H1 (cell line): ENCODE measurements around the gene GRSF1. TPM values are rescaled to one million over a fixed set of nuclear protein-coding genes. Genes with fewer than 3 reads are reported as not detected.

Source experiments
- CTCF ChIA-PET: fragments of 300-600 bp; sonication (Branson Sonifier 250); formaldehyde crosslinking; loops from one replicate; lab custom pipeline; 2021; ENCODE audit not compliant: partially characterized antibody; lab: Charles Lee
- POLR2A ChIA-PET: fragments of 300-600 bp; sonication (Branson Sonifier 250); formaldehyde crosslinking; loops from one replicate; lab custom pipeline; 2021; ENCODE audit warnings: inconsistent platforms; ENCODE audit not compliant: partially characterized antibody; lab: Charles Lee
- DNase-seq, 2 experiments: peaks; one replicate each; pipeline versions ENCODE4 v3.0.0 to v3.0.0-alpha.2; 2010 to 2022; ENCODE audit warnings: low spot score in 2 of 2, low read depth in 1 of 2, mixed read lengths in 1 of 2
- FAIRE-seq: peaks from 2 replicates; lab custom pipeline; 2011; peaks lifted over from hg19 to GRCh38; lab: Jason Lieb, UNC
- H2AFZ ChIP-seq: 2 replicates; pipeline ENCODE4 v1.8.1; 2012; ENCODE audit warnings: low read length, inconsistent platforms
- H2AK5ac ChIP-seq: 2 replicates; pipeline ENCODE4 v1.6.1; 2013; ENCODE audit warnings: low read depth, low read length
- H2BK120ac ChIP-seq: replicated peaks from 2 replicates; pipeline ENCODE3; 2013; ENCODE audit warnings: low read depth, low read length, inconsistent platforms
- H2BK12ac ChIP-seq: 2 replicates; pipeline ENCODE4 v1.6.1; 2013; ENCODE audit warnings: low read depth, low read length
- H2BK15ac ChIP-seq: 2 replicates; pipeline ENCODE4 v1.6.1; 2013; ENCODE audit warnings: low read length
- H2BK20ac ChIP-seq: 2 replicates; pipeline ENCODE4 v1.6.1; 2013; ENCODE audit warnings: low read length
- H2BK5ac ChIP-seq: 2 replicates; pipeline ENCODE4 v1.6.1; 2013; ENCODE audit warnings: low read depth, low read length
- H3K14ac ChIP-seq: 2 replicates; pipeline ENCODE4 v1.6.1; 2013; ENCODE audit warnings: inconsistent platforms; ENCODE audit not compliant: insufficient read length
- H3K18ac ChIP-seq: 2 replicates; pipeline ENCODE4 v1.6.1; 2013; ENCODE audit warnings: low read length; ENCODE audit errors: extremely low read depth
- H3K23ac ChIP-seq: 2 replicates; pipeline ENCODE4 v1.6.1; 2013; ENCODE audit warnings: inconsistent platforms; ENCODE audit not compliant: insufficient read length
- H3K23me2 ChIP-seq: 2 replicates; pipeline ENCODE4 v1.6.1; 2013; ENCODE audit warnings: low read depth, low read length
- H3K27ac ChIP-seq: 2 replicates; pipeline ENCODE4 v1.6.1; 2011; ENCODE audit warnings: low read depth, low read length, inconsistent platforms
- H3K27me3 ChIP-seq, 4 experiments: replicated peaks in 1 of 4; 1 replicate in 1 of 4; 2 replicates in 3 of 4; pipeline versions ENCODE4 v1.6.1 to v1.8.1; 2011 to 2013; ENCODE audit warnings: low read length in 3 of 4, mild to moderate bottlenecking in 3 of 4, inconsistent platforms in 2 of 4, mixed read lengths in 2 of 4, moderate library complexity in 1 of 4; ENCODE audit not compliant: control insufficient read depth in 3 of 4, insufficient read depth in 3 of 4; ENCODE audit errors: extremely low read depth in 1 of 4
- H3K36me3 ChIP-seq, 4 experiments: 2 replicates each; pipeline versions ENCODE4 v1.6.1 to v1.8.1; 2011 to 2013; ENCODE audit warnings: mild to moderate bottlenecking in 4 of 4, low read length in 3 of 4, moderate library complexity in 2 of 4, control low read depth in 1 of 4, inconsistent platforms in 1 of 4; ENCODE audit not compliant: insufficient read depth in 4 of 4, control insufficient read depth in 2 of 4
- H3K4ac ChIP-seq: replicated peaks from 2 replicates; pipeline ENCODE3; 2013; ENCODE audit warnings: low read length, low read depth, mixed read lengths, inconsistent platforms; ENCODE audit not compliant: insufficient read length
- H3K4me1 ChIP-seq, 4 experiments: replicated peaks in 1 of 4; 1 replicate in 1 of 4; 2 replicates in 3 of 4; pipeline versions ENCODE4 v1.6.1 to v1.8.1; 2011 to 2013; ENCODE audit warnings: low read length in 3 of 4, inconsistent platforms in 2 of 4, mixed read lengths in 1 of 4; ENCODE audit not compliant: insufficient read depth in 4 of 4, control insufficient read depth in 3 of 4
- H3K4me2 ChIP-seq, 2 experiments: 2 replicates each; pipeline versions ENCODE4 v1.6.1 to v1.8.1; 2011 to 2013; ENCODE audit warnings: low read depth in 2 of 2, low read length in 2 of 2, control low read depth in 1 of 2, inconsistent platforms in 1 of 2, mild to moderate bottlenecking in 1 of 2; ENCODE audit not compliant: insufficient read depth in 1 of 2
- H3K4me3 ChIP-seq, 4 experiments: fragments of 200-600, 300-600 bp in 1 of 4; sonication (generic), shearing (Covaris generic), sonication (Bioruptor Twin) in 1 of 4; 2 replicates each; pipeline versions ENCODE4 v1.5.1 to v1.8.1; 2011 to 2016; ENCODE audit warnings: low read length in 4 of 4, low read depth in 3 of 4, control low read depth in 2 of 4, inconsistent platforms in 2 of 4, mild to moderate bottlenecking in 2 of 4, mixed read lengths in 1 of 4, moderate library complexity in 1 of 4; ENCODE audit not compliant: insufficient read depth in 2 of 4; ENCODE audit errors: extremely low read depth in 1 of 4
- H3K56ac ChIP-seq: replicated peaks from 2 replicates; pipeline ENCODE3; 2013; ENCODE audit warnings: low read depth, mild to moderate bottlenecking, mixed read lengths, low read length, inconsistent platforms; ENCODE audit not compliant: insufficient read length
- H3K79me1 ChIP-seq: 2 replicates; pipeline ENCODE4 v1.6.1; 2013; ENCODE audit warnings: low read depth, low read length, control low read depth
- H3K79me2 ChIP-seq, 2 experiments: 2 replicates each; pipeline versions ENCODE4 v1.6.1 to v1.8.1; 2012 to 2013; ENCODE audit warnings: low read length in 2 of 2, mild to moderate bottlenecking in 2 of 2, inconsistent platforms in 1 of 2; ENCODE audit not compliant: insufficient read depth in 2 of 2, control insufficient read depth in 1 of 2
- H3K9ac ChIP-seq, 4 experiments: replicated peaks in 1 of 4; 1 replicate in 1 of 4; 2 replicates in 3 of 4; pipeline versions ENCODE4 v1.6.1 to v1.8.1; 2011 to 2013; ENCODE audit warnings: low read depth in 3 of 4, low read length in 3 of 4, control low read depth in 2 of 4, mild to moderate bottlenecking in 2 of 4, moderate library complexity in 2 of 4, inconsistent platforms in 1 of 4; ENCODE audit errors: extremely low read depth in 1 of 4
- H3K9me3 ChIP-seq, 2 experiments: 2 replicates each; pipeline versions ENCODE4 v1.6.1 to v1.8.1; 2012 to 2013; ENCODE audit warnings: mild to moderate bottlenecking in 2 of 2, moderate library complexity in 2 of 2, control low read depth in 1 of 2, inconsistent platforms in 1 of 2, low read depth in 1 of 2, low read length in 1 of 2, mixed read lengths in 1 of 2; ENCODE audit not compliant: insufficient read depth in 2 of 2
- H4K20me1 ChIP-seq, 2 experiments: replicated peaks in 1 of 2; 2 replicates each; pipeline versions ENCODE3 to v1.8.1; 2011 to 2013; ENCODE audit warnings: inconsistent platforms in 2 of 2, low read length in 2 of 2, mild to moderate bottlenecking in 1 of 2; ENCODE audit not compliant: insufficient read depth in 2 of 2, control insufficient read depth in 1 of 2
- H4K5ac ChIP-seq: 2 replicates; pipeline ENCODE4 v1.6.1; 2013; ENCODE audit warnings: low read length, low read depth, mixed read lengths, inconsistent platforms; ENCODE audit not compliant: insufficient read length
- H4K8ac ChIP-seq: 2 replicates; pipeline ENCODE4 v1.8.0; 2013; ENCODE audit warnings: mild to moderate bottlenecking, moderate library complexity, low read length, inconsistent platforms; ENCODE audit not compliant: insufficient read depth; ENCODE audit errors: extremely low read depth
- H4K91ac ChIP-seq: replicated peaks from 2 replicates; pipeline ENCODE3; 2013; ENCODE audit warnings: low read length, mixed read lengths, inconsistent platforms; ENCODE audit not compliant: insufficient read length
- ASH2L ChIP-seq: fragments of 200-600, 300-600 bp; sonication (generic); IDR thresholded peaks from one replicate; pipeline ENCODE4 v1.7.1; 2017; ENCODE audit warnings: low read length
- CBX8 ChIP-seq: fragments of 300-800, 300-1000 bp; sonication (generic); IDR thresholded peaks from 2 replicates; pipeline ENCODE4 v1.7.1; 2016; ENCODE audit warnings: low read depth, low read length, borderline replicate concordance
- NANOG ChIP-seq: IDR thresholded peaks from 2 replicates; pipeline ENCODE4 v1.6.1; 2011; ENCODE audit warnings: low read length, low read depth, mild to moderate bottlenecking, inconsistent platforms; ENCODE audit not compliant: insufficient read depth, poor library complexity, severe bottlenecking
- NRF1 ChIP-seq: IDR thresholded peaks from 2 replicates; pipeline ENCODE4 v1.6.1; 2011; ENCODE audit warnings: mild to moderate bottlenecking, low read depth, low read length, improper control_type of control experiment
- POLR2AphosphoS5 ChIP-seq: IDR thresholded peaks from 2 replicates; pipeline ENCODE4 v1.6.1; 2011; ENCODE audit warnings: low read depth, low read length
- RNF2 ChIP-seq: fragments of 200-900, 300-1000 bp; sonication (generic); IDR thresholded peaks from 2 replicates; pipeline ENCODE4 v1.7.1; 2016; ENCODE audit warnings: borderline replicate concordance, low read depth, mild to moderate bottlenecking, antibody characterized with exemption, low read length; ENCODE audit not compliant: poor library complexity, severe bottlenecking; ENCODE audit errors: missing control alignments
- SP1 ChIP-seq: IDR thresholded peaks from 2 replicates; pipeline ENCODE4 v1.6.1; 2011; ENCODE audit warnings: low read depth, low read length
- TAF7 ChIP-seq: optimal IDR thresholded peaks from 2 replicates; pipeline ENCODE3; 2011; ENCODE audit warnings: low read depth, mild to moderate bottlenecking, inconsistent platforms, low read length, moderate library complexity, borderline replicate concordance
- TEAD4 ChIP-seq: IDR thresholded peaks from 2 replicates; pipeline ENCODE4 v1.6.1; 2012; ENCODE audit warnings: low read depth, low read length, inconsistent platforms, mixed read lengths
- YY1 ChIP-seq: IDR thresholded peaks from 2 replicates; pipeline ENCODE4 v1.6.1; 2011; ENCODE audit warnings: low read depth, mild to moderate bottlenecking, low read length
- WGBS, 2 experiments: shearing (Covaris generic) in 1 of 2; methylation state at CpG; one replicate each; pipeline versions ENCODE4 v1.1.6 to v1.1.7; 2013 to 2015; ENCODE audit warnings: low lambda C conversion rate in 2 of 2, mixed read lengths in 2 of 2, inconsistent platforms in 1 of 2, low coverage in 1 of 2, missing lambda C conversion rate in 1 of 2; ENCODE audit not compliant: insufficient replicate concordance in 2 of 2, insufficient coverage in 1 of 2, insufficient read length in 1 of 2; ENCODE audit errors: extremely low coverage in 1 of 2, missing lambda C conversion rate in 1 of 2; 5-methylcytosine and 5-hydroxymethylcytosine counted together
- polyA plus RNA-seq, 7 experiments: library from polyadenylated mRNA; depleted of rRNA in 3 of 7; stranded (reverse) in 5 of 7; unstranded in 2 of 7; fragments of >200 nt in 5 of 7; fragments of 200-250 nt in 2 of 7; gene quantifications; 1 replicate in 5 of 7; 2 replicates in 1 of 7; 4 replicates in 1 of 7; pipeline versions ENCODE4 v1.2.1 to v1.2.3, GENCODE V29; 2011 to 2013; ENCODE audit warnings: missing spikeins in 2 of 7, mixed read lengths in 2 of 7
- total RNA-seq: library from RNA; stranded (reverse); fragmentation: NEBNext Ultra II Directional; extraction: Animal tissue kit (Norgen Biotek cat#: 25700); gene quantifications from 2 replicates; pipeline ENCODE4 v1.2.1, GENCODE V29; 2021
- TF ChIP-seq, protein P1 (sequence below): IDR thresholded peaks from 2 replicates; pipeline ENCODE4 v1.6.1; 2012; ENCODE audit warnings: low read length, inconsistent platforms
- TF ChIP-seq, protein P2 (sequence below): IDR thresholded peaks from 2 replicates; pipeline ENCODE4 v1.6.1; 2012; ENCODE audit warnings: inconsistent platforms

The GRSF1 gene
- total and polyA plus RNA-seq, 2 of the 8 experiments (the other 6 are each of a cell fraction or from before 2014, with no cell fraction given), result 44.3 to 112 TPM

DNA sequence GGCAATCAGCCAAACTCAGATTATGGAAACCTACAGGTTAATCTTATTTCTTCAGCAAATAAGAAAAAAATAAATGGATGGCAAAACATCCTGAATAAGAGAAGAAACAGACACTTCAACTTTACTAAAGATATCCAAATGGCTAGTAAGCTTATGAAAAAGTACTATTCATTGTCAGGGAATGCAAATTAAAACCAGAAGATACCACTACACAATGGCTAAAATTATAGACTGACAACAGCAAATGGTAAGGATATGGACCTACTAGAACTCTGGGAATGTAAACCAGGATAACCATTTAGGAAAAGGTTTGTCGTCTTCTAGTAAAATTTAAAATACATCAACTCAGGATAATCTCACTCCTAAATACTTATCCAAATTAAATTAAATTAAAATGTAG is 24.3 kb downstream of the GRSF1 start:
- FAIRE-seq, result no peak
- H2AFZ ChIP-seq, result no peak overlapping the region
- TF ChIP-seq ASH2L (no peak), NANOG (no peak), SP1 (no peak), YY1 (no peak), POLR2AphosphoS5 (no peak), TAF7 (no peak), CBX8 (no peak), TEAD4 (no peak), RNF2 (no peak), NRF1 (no peak)
- TF ChIP-seq, protein P1, sequence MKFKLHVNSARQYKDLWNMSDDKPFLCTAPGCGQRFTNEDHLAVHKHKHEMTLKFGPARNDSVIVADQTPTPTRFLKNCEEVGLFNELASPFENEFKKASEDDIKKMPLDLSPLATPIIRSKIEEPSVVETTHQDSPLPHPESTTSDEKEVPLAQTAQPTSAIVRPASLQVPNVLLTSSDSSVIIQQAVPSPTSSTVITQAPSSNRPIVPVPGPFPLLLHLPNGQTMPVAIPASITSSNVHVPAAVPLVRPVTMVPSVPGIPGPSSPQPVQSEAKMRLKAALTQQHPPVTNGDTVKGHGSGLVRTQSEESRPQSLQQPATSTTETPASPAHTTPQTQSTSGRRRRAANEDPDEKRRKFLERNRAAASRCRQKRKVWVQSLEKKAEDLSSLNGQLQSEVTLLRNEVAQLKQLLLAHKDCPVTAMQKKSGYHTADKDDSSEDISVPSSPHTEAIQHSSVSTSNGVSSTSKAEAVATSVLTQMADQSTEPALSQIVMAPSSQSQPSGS, result no peak
- TF ChIP-seq, protein P2, sequence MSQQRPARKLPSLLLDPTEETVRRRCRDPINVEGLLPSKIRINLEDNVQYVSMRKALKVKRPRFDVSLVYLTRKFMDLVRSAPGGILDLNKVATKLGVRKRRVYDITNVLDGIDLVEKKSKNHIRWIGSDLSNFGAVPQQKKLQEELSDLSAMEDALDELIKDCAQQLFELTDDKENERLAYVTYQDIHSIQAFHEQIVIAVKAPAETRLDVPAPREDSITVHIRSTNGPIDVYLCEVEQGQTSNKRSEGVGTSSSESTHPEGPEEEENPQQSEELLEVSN, result no peak

More for the DNA sequence above, 24.3 kb downstream of the GRSF1 start:
- H3K23me2 ChIP-seq, result no peaks in the 10 kb centered on the region
- DNase-seq, result no peak
- H3K79me1 ChIP-seq, result no peaks in the 10 kb centered on the region
- peaks cover 0 to 1% of the 10 kb centered on the region in 2 experiments for H4K20me1 ChIP-seq
- H3K36me3 ChIP-seq, result peaks cover 0 to 19% (median 13%) of the 10 kb centered on the region in 4 experiments; a peak in 7 of 8 replicates
- H2BK12ac ChIP-seq, result no peak overlapping the region
- H2BK120ac ChIP-seq, result no peak overlapping the region
- H3K9ac ChIP-seq, result no peak overlapping the region
- 79% methylated on average over 1 of the region's 1 CpG; no CpG with 5 or more reads in 1 of the 2 experiments for WGBS, 2 experiments
- no peak overlapping the region for H4K8ac ChIP-seq
- H3K14ac ChIP-seq, result no peak overlapping the region
- H4K91ac ChIP-seq, result no peak overlapping the region
- no peak overlapping the region for H3K18ac ChIP-seq
- no peak overlapping the region for H3K56ac ChIP-seq
- no peak overlapping the region for H4K5ac ChIP-seq
- no peak overlapping the region for H2BK20ac ChIP-seq
- H3K4ac ChIP-seq, result no peak overlapping the region
- POLR2A ChIA-PET, result interaction anchor here (1.5 kb wide), 1 partner anchor 11 kb away, joined by 5 read pairs; no protein-coding TSS in a partner anchor
- no peak overlapping the region for H3K27ac ChIP-seq
- H3K23ac ChIP-seq, result no peak overlapping the region
- no peaks in the 10 kb centered on the region for H3K9me3 ChIP-seq
- no peak overlapping the region for H2BK15ac ChIP-seq
- H3K4me1 ChIP-seq, result no peaks in the 10 kb centered on the region
- H2BK5ac ChIP-seq, result no peak overlapping the region
- CTCF ChIA-PET, result interaction anchor here (1.9 kb wide), 1 partner anchor 11 kb away, joined by 4 read pairs; no protein-coding TSS in a partner anchor
- no peaks in the 10 kb centered on the region for H3K27me3 ChIP-seq
- no peak overlapping the region for H3K4me3 ChIP-seq
- H3K79me2 ChIP-seq, result no peaks in the 10 kb centered on the region
- H3K4me2 ChIP-seq, result no peak overlapping the region
- H2AK5ac ChIP-seq, result no peak overlapping the region
